Astrocyte (in vitro differentiated cells and primary cell): Measurements from ENCODE around the gene PEX11G. TPM values are rescaled to one million over a fixed set of nuclear protein-coding genes. Genes with fewer than 3 reads are reported as not detected.

ENCODE experiments used
- DNase-seq: peaks from one replicate; pipeline ENCODE4 v3.0.0-alpha.2; 2010; ENCODE audit warnings: low read depth
- FAIRE-seq: peaks from 2 replicates; lab custom pipeline; 2011; peaks lifted over from hg19 to GRCh38; lab: Jason Lieb, UNC
- H2AFZ ChIP-seq: 2 replicates; pipeline ENCODE4 v1.6.0; 2012; ENCODE audit warnings: low read depth, low read length, inconsistent platforms
- H3K27ac ChIP-seq: 2 replicates; pipeline ENCODE4 v1.5.1; 2011; ENCODE audit warnings: low read depth, low read length, inconsistent platforms
- H3K27me3 ChIP-seq: 2 replicates; pipeline ENCODE4 v1.6.0; 2011; ENCODE audit warnings: low read length, inconsistent platforms; ENCODE audit not compliant: insufficient read depth
- H3K36me3 ChIP-seq: 2 replicates; pipeline ENCODE4 v1.5.1; 2011; ENCODE audit warnings: low read length, inconsistent platforms; ENCODE audit not compliant: insufficient read depth
- H3K4me1 ChIP-seq: 2 replicates; pipeline ENCODE4 v1.5.1; 2011; ENCODE audit warnings: low read length, inconsistent platforms; ENCODE audit not compliant: insufficient read depth
- H3K4me2 ChIP-seq: 2 replicates; pipeline ENCODE4 v1.6.0; 2012; ENCODE audit warnings: low read length, inconsistent platforms
- H3K4me3 ChIP-seq: 2 replicates; pipeline ENCODE4 v1.5.1; 2011; ENCODE audit warnings: low read depth, mild to moderate bottlenecking, low read length, inconsistent platforms; ENCODE audit not compliant: insufficient read depth
- H3K79me2 ChIP-seq: 2 replicates; pipeline ENCODE4 v1.6.0; 2012; ENCODE audit warnings: mild to moderate bottlenecking, low read length, inconsistent platforms; ENCODE audit not compliant: insufficient read depth
- H3K9ac ChIP-seq: 2 replicates; pipeline ENCODE4 v1.6.0; 2012; ENCODE audit warnings: mild to moderate bottlenecking, low read length, inconsistent platforms
- H3K9me3 ChIP-seq: 2 replicates; pipeline ENCODE4 v1.5.1; 2012; ENCODE audit warnings: low read depth, mild to moderate bottlenecking, low read length, inconsistent platforms; ENCODE audit not compliant: insufficient read depth
- H4K20me1 ChIP-seq: 2 replicates; pipeline ENCODE4 v1.6.0; 2012; ENCODE audit warnings: low read length, inconsistent platforms; ENCODE audit not compliant: insufficient read depth
- H3K27ac Mint-ChIP-seq: one replicate; pipeline ENCODE4 v1.8.0; 2021; ENCODE audit warnings: mild to moderate bottlenecking, mixed read lengths; ENCODE audit not compliant: unreplicated experiment
- H3K27me3 Mint-ChIP-seq: one replicate; pipeline ENCODE4 v1.8.0; 2021; ENCODE audit warnings: low read depth, mixed read lengths; ENCODE audit not compliant: unreplicated experiment
- H3K36me3 Mint-ChIP-seq: one replicate; pipeline ENCODE4 v1.8.0; 2021; ENCODE audit warnings: low read depth, mixed read lengths; ENCODE audit not compliant: unreplicated experiment
- H3K4me1 Mint-ChIP-seq: one replicate; pipeline ENCODE4 v1.8.0; 2021; ENCODE audit warnings: low read depth, mixed read lengths; ENCODE audit not compliant: unreplicated experiment
- H3K4me3 Mint-ChIP-seq: one replicate; pipeline ENCODE4 v1.8.0; 2021; ENCODE audit warnings: mild to moderate bottlenecking, moderate library complexity, mixed read lengths; ENCODE audit not compliant: unreplicated experiment
- H3K9me3 Mint-ChIP-seq: one replicate; pipeline ENCODE4 v1.8.0; 2021; ENCODE audit warnings: mild to moderate bottlenecking, mixed read lengths; ENCODE audit not compliant: unreplicated experiment
- CTCF ChIP-seq: IDR thresholded peaks from 2 replicates; pipeline ENCODE4 v1.5.1; 2011; ENCODE audit warnings: low read depth, mild to moderate bottlenecking, inconsistent platforms, low read length, moderate library complexity; ENCODE audit not compliant: insufficient read depth
- EZH2 ChIP-seq: IDR thresholded peaks from 2 replicates; pipeline ENCODE4 v1.6.1; 2012; ENCODE audit warnings: mild to moderate bottlenecking, low read length, inconsistent platforms; ENCODE audit not compliant: insufficient read depth
- total RNA-seq: library from RNA; stranded (reverse); gene quantifications from 2 replicates; pipeline ENCODE4 v1.2.1, GENCODE V29; 2021

PEX11G gene
- total RNA-seq, 1 donor from 2014 or later = 1.7 TPM

- Mint-ChIP-seq H3K27me3 (peaks cover 2% of the 10 kb centered on the region), H3K9me3 (no peaks in the 10 kb centered on the region), H3K4me3 (peak overlapping the region; percentile 62), H3K4me1 (peaks cover 1% of the 10 kb centered on the region), H3K36me3 (no peaks in the 10 kb centered on the region), H3K27ac (peak overlapping the region; percentile 27)
- Histone ChIP-seq H4K20me1 (no peaks in the 10 kb centered on the region), H3K27me3 (no peaks in the 10 kb centered on the region), H3K9me3 (no peaks in the 10 kb centered on the region), H3K4me1 (peaks cover 7% of the 10 kb centered on the region), H3K4me2 (peak overlapping the region; percentile 85), H3K9ac (no peak overlapping the region), H3K27ac (no peak overlapping the region), H3K79me2 (no peaks in the 10 kb centered on the region), H2AFZ (peak overlapping the region; percentile 99), H3K36me3 (no peaks in the 10 kb centered on the region), H3K4me3 (no peak overlapping the region)
- DNase-seq = no peak
- TF ChIP-seq CTCF = no peak
- no peak for TF ChIP-seq EZH2
- FAIRE-seq = no peak
These were observed 792 bp upstream of the PEX11G start for GRCh38 chr19:7489609-7490044.

GRCh38 chr19:7486923-7487322, 1.9 kb downstream of the PEX11G start:
- no peak overlapping the region for H2AFZ ChIP-seq
- no peaks in the 10 kb centered on the region for H3K36me3 Mint-ChIP-seq
- no peaks in the 10 kb centered on the region for H3K4me1 Mint-ChIP-seq
- H3K27ac ChIP-seq = no peak overlapping the region
- no peaks in the 10 kb centered on the region for H3K9me3 ChIP-seq
- peaks cover 7% of the 10 kb centered on the region for H3K4me1 ChIP-seq
- H3K9me3 Mint-ChIP-seq = peaks cover 2% of the 10 kb centered on the region
- H3K79me2 ChIP-seq = no peaks in the 10 kb centered on the region
- FAIRE-seq = no peak
- no peaks in the 10 kb centered on the region for H4K20me1 ChIP-seq
- H3K27me3 ChIP-seq = no peaks in the 10 kb centered on the region
- H3K36me3 ChIP-seq = no peaks in the 10 kb centered on the region
- H3K27me3 Mint-ChIP-seq = no peaks in the 10 kb centered on the region
- no peak overlapping the region for H3K9ac ChIP-seq
- TF ChIP-seq CTCF = no peak
- no peak for TF ChIP-seq EZH2
- DNase-seq = no peak
- no peak overlapping the region for H3K4me2 ChIP-seq
- H3K27ac Mint-ChIP-seq = no peak overlapping the region
- H3K4me3 Mint-ChIP-seq = no peak overlapping the region
- H3K4me3 ChIP-seq = no peak overlapping the region

- Mint-ChIP-seq H3K27ac (no peak overlapping the region), H3K4me3 (no peak overlapping the region), H3K9me3 (peaks cover 2% of the 10 kb centered on the region), H3K27me3 (no peaks in the 10 kb centered on the region), H3K36me3 (no peaks in the 10 kb centered on the region), H3K4me1 (peaks cover 6% of the 10 kb centered on the region)
- H3K79me2 ChIP-seq = no peaks in the 10 kb centered on the region
- no peak for DNase-seq
- H3K4me3 ChIP-seq = no peak overlapping the region
- H3K27ac ChIP-seq = no peak overlapping the region
- H3K4me1 ChIP-seq = peaks cover 12% of the 10 kb centered on the region
- H2AFZ ChIP-seq = no peak overlapping the region
- H3K27me3 ChIP-seq = no peaks in the 10 kb centered on the region
- H4K20me1 ChIP-seq = no peaks in the 10 kb centered on the region
- no peak for FAIRE-seq
- no peaks in the 10 kb centered on the region for H3K9me3 ChIP-seq
- no peak overlapping the region for H3K4me2 ChIP-seq
- H3K36me3 ChIP-seq = no peaks in the 10 kb centered on the region
- no peak overlapping the region for H3K9ac ChIP-seq
- no peak for TF ChIP-seq CTCF
- no peak for TF ChIP-seq EZH2
These were observed 5.1 kb downstream of the PEX11G start for GRCh38 chr19:7483720-7484201.
